ENCODE measurements around the gene RIBC1. TPM values are rescaled to one million over a fixed set of nuclear protein-coding genes. Genes with fewer than 3 reads are reported as not detected.

RIBC1 gene
- total RNA-seq, 1 donor from 2014 or later: 0.81 TPM

DNA sequence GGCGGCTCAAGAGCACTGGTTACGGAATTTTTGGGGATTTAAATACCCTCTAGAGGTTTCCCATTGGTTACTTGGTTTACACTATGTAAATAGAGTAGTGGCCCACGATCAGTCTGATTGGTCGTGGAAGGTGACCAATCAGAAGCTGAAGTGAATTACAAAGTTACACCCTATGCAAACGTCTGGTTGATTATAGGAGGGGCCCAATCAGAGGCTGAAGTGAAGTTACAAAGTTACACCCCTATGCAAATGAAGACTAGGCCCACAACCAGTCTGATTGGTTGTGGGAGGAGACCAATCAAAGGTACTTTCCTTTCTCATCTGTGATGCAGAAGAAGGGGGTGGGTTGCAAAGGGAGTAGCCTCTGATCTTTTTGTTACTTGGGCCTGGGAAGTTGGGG lies 56.6 kb downstream of the RIBC1 start:
- intact Hi-C loops (cut with DNase I): no loop called here
- DNase-seq (ENCODE audit: low spot score): no peak

Small RNAs within 50 kb of the gene (microRNA-seq; reads per million reads assigned to microRNA genes)
- not detected for gene MIR6857

Other genes starting within 250 kb of the RIBC1 start
- gene KDM5C, start 197.7 kb upstream of the RIBC1 start, total RNA-seq: 57.7 TPM
- gene IQSEC2, start 141.3 kb upstream of the RIBC1 start, total RNA-seq: 11.6 TPM
- gene SMC1A, start 219 bp upstream of the RIBC1 start, total RNA-seq: 50.8 TPM
- 85.2 TPM for gene HSD17B10, start 11.5 kb downstream of the RIBC1 start, total RNA-seq